HepG2 (cell line): Measurements from ENCODE around the gene SEMA7A. TPM values are rescaled to one million over a fixed set of nuclear protein-coding genes. Genes with fewer than 3 reads are reported as not detected.

ENCODE experiments used
- ATAC-seq: fragments of 200-7000 bp; cut with Tn5 transposase; 3 replicates; pipeline ENCODE4 v1.9.1; 2020; ENCODE audit warnings: mild to moderate bottlenecking, moderate library complexity
- BruUV-seq: library from RNA; stranded (reverse); fragments of 400-500 nt; replicated peaks from 2 replicates; lab custom pipeline; 2021; lab: Mats Ljungman, UMichigan
- CTCF ChIA-PET: fragments of 300-600 bp; formaldehyde crosslinking; extraction: SDS; loops from one replicate; lab custom pipeline; 2021; ENCODE audit warnings: low total read pairs, inconsistent platforms, low intra/inter-chr PET ratio; lab: Yijun Ruan, JAX
- POLR2A ChIA-PET: fragments of 350-600 bp; sonication (Branson Sonifier 250); formaldehyde crosslinking; loops from one replicate; lab custom pipeline; 2020; ENCODE audit warnings: antibody characterized with exemption, inconsistent platforms; lab: Yijun Ruan, JAX
- DNase-seq: peaks from one replicate; pipeline ENCODE4 v3.0.0-alpha.2; 2015; ENCODE audit warnings: low spot score
- FAIRE-seq: peaks from 3 replicates; lab custom pipeline; 2011; peaks lifted over from hg19 to GRCh38; lab: Jason Lieb, UNC
- H2AFZ ChIP-seq: one replicate; pipeline ENCODE4 v1.6.1; 2011; ENCODE audit warnings: low read length, inconsistent platforms
- H3K27ac ChIP-seq: fragments of 300-600 bp; 3 replicates; pipeline ENCODE4 v1.8.0; 2011; ENCODE audit warnings: mixed run types, mild to moderate bottlenecking, mixed read lengths, low read length, inconsistent platforms; ENCODE audit not compliant: insufficient read depth; ENCODE audit errors: extremely low read length
- H3K27me3 ChIP-seq, 2 experiments: fragments of 200-600 bp in 1 of 2; 2 replicates in 1 of 2; 3 replicates in 1 of 2; pipeline versions ENCODE4 v1.6.0 to v1.8.0; 2011; ENCODE audit warnings: low read length in 2 of 2, mild to moderate bottlenecking in 2 of 2, moderate library complexity in 2 of 2, inconsistent platforms in 1 of 2; ENCODE audit not compliant: insufficient read depth in 2 of 2, control insufficient read depth in 1 of 2
- H3K36me3 ChIP-seq, 2 experiments: fragments of 200-600 bp in 1 of 2; replicated peaks in 1 of 2; 2 replicates in 1 of 2; 3 replicates in 1 of 2; pipeline versions ENCODE4 v1.5.1 to v1.8.0; 2011; ENCODE audit warnings: low read length in 2 of 2, inconsistent platforms in 1 of 2; ENCODE audit not compliant: insufficient read depth in 2 of 2, control insufficient read depth in 1 of 2
- H3K4me1 ChIP-seq: 2 replicates; pipeline ENCODE4 v1.5.1; 2012; ENCODE audit warnings: low read length, inconsistent platforms; ENCODE audit not compliant: insufficient read depth
- H3K4me2 ChIP-seq: 2 replicates; pipeline ENCODE4 v1.6.0; 2011; ENCODE audit warnings: low read depth, low read length, inconsistent platforms
- H3K4me3 ChIP-seq, 3 experiments: fragments of 200-600 bp in 1 of 3; sonication (generic), shearing (Covaris generic) in 1 of 3; replicated peaks in 1 of 3; 2 replicates each; pipeline ENCODE4 v1.5.1; 2011 to 2016; ENCODE audit warnings: low read length in 3 of 3, inconsistent platforms in 2 of 3, low read depth in 2 of 3, mild to moderate bottlenecking in 2 of 3, control low read depth in 1 of 3, mixed read lengths in 1 of 3; ENCODE audit not compliant: insufficient read depth in 1 of 3
- H3K79me2 ChIP-seq: one replicate; pipeline ENCODE4 v1.6.1; 2011; ENCODE audit warnings: low read length, inconsistent platforms; ENCODE audit not compliant: insufficient read depth
- H3K9ac ChIP-seq: 2 replicates; pipeline ENCODE4 v1.6.0; 2011; ENCODE audit warnings: mild to moderate bottlenecking, low read depth, low read length, inconsistent platforms; ENCODE audit not compliant: insufficient read depth
- H3K9me3 ChIP-seq: 2 replicates; pipeline ENCODE4 v1.5.1; 2012; ENCODE audit warnings: mild to moderate bottlenecking, low read length
- H4K20me1 ChIP-seq: 2 replicates; pipeline ENCODE4 v1.6.0; 2011; ENCODE audit warnings: inconsistent platforms, mild to moderate bottlenecking, low read length, moderate library complexity; ENCODE audit not compliant: insufficient read depth
- ZEB1 ChIP-seq: IDR thresholded peaks from 2 replicates; pipeline ENCODE4 v1.6.1; 2012; ENCODE audit warnings: mild to moderate bottlenecking, low read depth, inconsistent platforms; ENCODE audit not compliant: insufficient replicate concordance
- ZNF768 ChIP-seq: sonication (generic); formaldehyde crosslinking; IDR thresholded peaks from 2 replicates; pipeline ENCODE4 v1.4.0; 2020; ENCODE audit warnings: missing genetic modification reagents
- ZXDC ChIP-seq: sonication (generic); formaldehyde crosslinking; IDR thresholded peaks from 2 replicates; pipeline ENCODE4 v1.5.0; 2020; ENCODE audit warnings: mild to moderate bottlenecking, missing genetic modification reagents
- WGBS: methylation state at CpG from one replicate; pipeline ENCODE4 v1.1.6; 2017; ENCODE audit warnings: low lambda C conversion rate; 5-methylcytosine and 5-hydroxymethylcytosine counted together
- in situ Hi-C: cut with HindIII; loops from 2 replicates; pipeline ENCODE4 v1.10.0; 2017; ENCODE audit warnings: low pct_unique_long_range_greater_than_20kb; ENCODE audit not compliant: extremely low pct_ligation_motif_present
- intact Hi-C: fragments of 100-400 bp; cut with micrococcal nuclease; formaldehyde crosslinking; loops from one replicate; pipeline ENCODE4 v1.10.0; 2022; ENCODE audit not compliant: unreplicated experiment
- polyA plus RNA-seq, 8 experiments: library from polyadenylated mRNA; depleted of rRNA in 3 of 8; stranded (reverse) in 7 of 8; unstranded in 1 of 8; fragments of >200 nt; fragmentation: Illumina TruSeq in 4 of 8; extraction: Trizol in 4 of 8; gene quantifications; 2 replicates each; pipeline versions ENCODE4 v1.2.1 to v1.2.3, GENCODE V29; 2011 to 2016; ENCODE audit warnings: low read depth in 4 of 8, missing spikeins in 1 of 8, mixed read lengths in 1 of 8; ENCODE audit not compliant: insufficient read depth in 1 of 8
- total RNA-seq, 5 experiments: library from RNA; depleted of rRNA; stranded (reverse); fragments of >200 nt; fragmentation: Illumina TruSeq; extraction: Trizol; gene quantifications; 2 replicates each; pipeline ENCODE4 v1.2.3, GENCODE V29; 2016; ENCODE audit warnings: low read depth in 1 of 5

Gene SEMA7A
- total and polyA plus RNA-seq, 2 of the 13 experiments (the other 11 are each of a cell fraction or from before 2014, with no cell fraction given): 9.0 to 15.8 TPM

GRCh38 chr15:74388363-74388951 lies 45.3 kb downstream of the SEMA7A start:
- Histone ChIP-seq H3K27ac (no peak overlapping the region), H3K4me3 (peak overlapping the region in 1 of 3 experiments; percentile 34; a peak in 1 of 6 replicates), H2AFZ (no peak overlapping the region)
- TF ChIP-seq ZEB1: no peak
- peak; percentile 95 for TF ChIP-seq ZXDC (CRISPR knock-in tag)
- peak; percentile 95 for TF ChIP-seq ZNF768
- TF ChIP-seq, all 625 proteins: peak for 2
- peaks cover 3 to 38% of the 10 kb centered on the region in 2 experiments; a peak in 3 of 5 replicates for H3K27me3 ChIP-seq
- H3K36me3 ChIP-seq: no peaks in the 10 kb centered on the region
- peak; percentile 3; the same call in 2 of the 3 replicates for ATAC-seq
- peak overlapping the region; percentile 70 for H3K4me2 ChIP-seq
- DNase-seq: no peak
- peaks cover 72% of the 10 kb centered on the region for H3K4me1 ChIP-seq
- CTCF ChIA-PET: no interaction called here
- FAIRE-seq: no peak
- intact Hi-C loops (no loop called here), in situ Hi-C loops (loop anchor here (5.0 kb wide), 1 partner anchor 44 kb away; the partner anchor contains the start of gene SEMA7A)
- 42% methylated on average over 5 of the region's 10 CpGs for WGBS
- POLR2A ChIA-PET: interaction anchor here (1.1 to 8.8 kb wide), 7 partner anchors 16 to 225 kb away, joined by 3 to 124 read pairs (median 4); partner anchors contain the start of genes SEMA7A and UBL7
- no peaks in the 10 kb centered on the region for H3K9me3 ChIP-seq
- BruUV-seq: no TSS peak
- no peak overlapping the region for H3K9ac ChIP-seq
- H3K79me2 ChIP-seq: no peaks in the 10 kb centered on the region
- H4K20me1 ChIP-seq: no peaks in the 10 kb centered on the region
